Stomach (tissue), 9 donors: ENCODE results near the gene TSC22D1. TPM values are rescaled to one million over a fixed set of nuclear protein-coding genes. Genes with fewer than 3 reads are reported as not detected.
A peak's percentile ranks its signal among the peaks of the same experiment; 100 is the strongest.

Source experiments
- DNase-seq, 2 donors: peaks; one replicate each; pipeline versions ENCODE4 v3.0.0 to v3.0.0-alpha.2; 2013 to 2019
- H3K27ac ChIP-seq, 5 donors: fragments of 200-600 bp in 4 of 5; sonication (generic) in 4 of 5; one replicate each; pipeline ENCODE4 v1.5.1; 2013 to 2019; ENCODE audit warnings: mild to moderate bottlenecking in 1 of 5, moderate library complexity in 1 of 5
- H3K27me3 ChIP-seq, 3 donors: fragments of 200-600 bp; sonication (generic); one replicate each; pipeline ENCODE4 v1.5.1; 2017 to 2019; ENCODE audit warnings: mixed run types in 1 of 3
- H3K36me3 ChIP-seq, 4 donors: fragments of 200-600 bp; sonication (generic); 1 replicate in 3 of 4; 2 replicates in 1 of 4; pipeline ENCODE4 v1.5.1; 2016 to 2019
- H3K4me1 ChIP-seq, 4 donors: fragments of 200-600 bp; sonication (generic); one replicate each; pipeline ENCODE4 v1.5.1; 2016 to 2019
- H3K4me3 ChIP-seq, 4 donors: fragments of 200-600 bp; sonication (generic) in 3 of 4; one replicate each; pipeline ENCODE4 v1.5.1; 2016 to 2019; ENCODE audit warnings: mild to moderate bottlenecking in 1 of 4
- H3K9me3 ChIP-seq, 4 donors: fragments of 200-600 bp; sonication (generic); one replicate each; pipeline ENCODE4 v1.5.1; 2016 to 2019
- CTCF ChIP-seq, 7 experiments: fragments of 450-650 bp in 4 of 7; fragments of 200-600 bp in 3 of 7; sonication (generic) in 3 of 7; IDR thresholded peaks; one replicate each; pipeline ENCODE4 v1.5.1; 2016 to 2019; ENCODE audit warnings: antibody characterized with exemption in 7 of 7, control low read depth in 2 of 7, mild to moderate bottlenecking in 1 of 7
- EP300 ChIP-seq: sonication (generic); formaldehyde crosslinking; IDR thresholded peaks from one replicate; pipeline ENCODE4 v1.6.1; 2017; ENCODE audit warnings: antibody characterized with exemption
- POLR2A ChIP-seq, 4 donors: fragments of 450-650 bp; IDR thresholded peaks; one replicate each; pipeline ENCODE4 v1.6.1; 2016; ENCODE audit warnings: antibody characterized with exemption in 4 of 4, control low read depth in 2 of 4, mild to moderate bottlenecking in 1 of 4, moderate library complexity in 1 of 4
- POLR2AphosphoS5 ChIP-seq, 3 donors: sonication (generic); formaldehyde crosslinking; IDR thresholded peaks; one replicate each; pipeline ENCODE4 v1.6.1; 2016; ENCODE audit warnings: antibody characterized with exemption in 3 of 3
- WGBS, 5 donors: extraction: QIAGEN DNeasy Blood & Tissue Kit in 3 of 5; methylation state at CpG; one replicate each; pipeline versions ENCODE4 v1.1.5 to v1.1.7; 2013 to 2018; 5-methylcytosine and 5-hydroxymethylcytosine counted together
- intact Hi-C: fragments of 100-400 bp; cut with DNase I; formaldehyde crosslinking; loops from one replicate; pipeline ENCODE4 v1.15.1; 2023; ENCODE audit warnings: low total_unique reads
- polyA plus RNA-seq, 3 donors: library from polyadenylated mRNA; stranded (reverse); fragments of 200-250 nt; gene quantifications; one replicate each; pipeline ENCODE4 v1.2.3, GENCODE V29; 2013
- total RNA-seq, 5 donors: library from RNA; depleted of rRNA; stranded (reverse); fragments of >200 nt; gene quantifications; one replicate each; pipeline versions ENCODE4 v1.1.0 to v1.2.3, GENCODE V29; 2014 to 2016
- donor health status: healthy with polysubstance abuse.
- donor health status: Bipolar disorder and iron deficiency.
- donor health status: healthy.

TSC22D1 gene
- total and polyA plus RNA-seq, 8 donors, result 26.1 to 195 (median 111) TPM

DNA sequence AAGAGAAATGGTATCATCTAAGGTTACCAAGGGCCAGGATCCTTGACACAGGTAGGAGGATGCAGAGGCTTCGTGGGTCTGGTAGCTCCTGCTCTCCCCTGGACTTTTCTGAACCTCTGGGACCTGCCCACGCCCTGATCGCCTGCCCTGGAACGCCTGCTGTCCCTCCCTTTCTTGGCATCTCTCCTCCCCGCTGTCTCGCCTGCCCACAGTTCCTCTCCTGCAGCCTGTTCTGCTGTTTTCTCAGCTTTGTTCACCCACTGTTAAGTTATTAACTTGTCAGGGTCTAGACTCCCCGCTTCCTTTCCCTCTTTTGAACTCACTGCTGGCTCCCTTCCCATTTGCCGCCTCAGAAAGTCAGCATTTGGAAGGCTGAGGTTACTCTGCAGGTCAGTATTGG is 182.7 kb downstream of the TSC22D1 start:
- H3K4me3 ChIP-seq, result no peak overlapping the region
- intact Hi-C loops, result no loop called here
- WGBS, 5 donors, result 20 to 38% (median 31%) methylated on average over 8 of the region's 8 CpGs
- H3K9me3 ChIP-seq, result no peaks in the 10 kb centered on the region
- H3K27ac ChIP-seq, result peak overlapping the region in 2 of 5 donors; percentile 8 to 30
- H3K27me3 ChIP-seq, result no peaks in the 10 kb centered on the region
- H3K4me1 ChIP-seq, result peaks cover 5 to 32% (median 19%) of the 10 kb centered on the region in 4 donors
- peaks cover 0 to 11% (median 0%) of the 10 kb centered on the region in 4 donors for H3K36me3 ChIP-seq
- DNase-seq, result peak; percentile 47 to 62
- TF ChIP-seq POLR2A (IDR thresholded peaks at IDR 0.05), result no peak
- no peak for TF ChIP-seq CTCF (IDR thresholded peaks at IDR 0.05)
- TF ChIP-seq EP300, result no peak
- no peak for TF ChIP-seq POLR2AphosphoS5 (IDR thresholded peaks at IDR 0.05)

DNA sequence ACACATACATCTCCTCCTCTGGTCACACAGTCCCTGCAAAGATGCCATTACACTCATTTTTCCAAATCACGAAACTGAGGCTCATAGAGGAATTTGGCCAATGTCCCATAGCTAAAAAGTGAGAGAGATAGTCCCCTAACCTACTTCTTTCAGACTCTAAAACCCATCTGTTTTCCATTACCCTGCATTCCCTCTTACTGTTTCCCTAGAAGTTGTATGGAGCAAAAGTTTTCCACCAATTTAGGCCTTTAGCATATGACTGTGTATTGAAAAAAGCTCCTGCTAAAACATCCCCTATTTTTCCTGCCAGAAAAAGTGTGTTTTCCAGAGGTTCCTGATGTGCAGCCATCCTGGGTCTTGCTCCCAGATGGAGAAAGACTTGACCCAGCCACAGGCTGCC is 186.3 kb downstream of the TSC22D1 start:
- Histone ChIP-seq H3K4me1 (peaks cover 0 to 12% (median 9%) of the 10 kb centered on the region in 4 donors), H3K36me3 (peaks cover 0 to 17% (median 0%) of the 10 kb centered on the region in 4 donors), H3K27me3 (no peaks in the 10 kb centered on the region), H3K9me3 (no peaks in the 10 kb centered on the region), H3K4me3 (no peak overlapping the region), H3K27ac (no peak overlapping the region)
- TF ChIP-seq POLR2A (IDR thresholded peaks at IDR 0.05) (no peak), EP300 (no peak), CTCF (IDR thresholded peaks at IDR 0.05) (no peak), POLR2AphosphoS5 (IDR thresholded peaks at IDR 0.05) (no peak)
- WGBS, 5 donors, result 74 to 92% (median 82%) methylated on average over 1 of the region's 1 CpG
- DNase-seq, result no peak
- intact Hi-C loops, result no loop called here

GRCh38 chr13:44389060-44389666 is 187.0 kb downstream of the TSC22D1 start:
- no peak for DNase-seq
- peaks cover 0 to 17% (median 0%) of the 10 kb centered on the region in 4 donors for H3K36me3 ChIP-seq
- H3K4me3 ChIP-seq, result no peak overlapping the region
- intact Hi-C loops, result no loop called here
- H3K4me1 ChIP-seq, result peaks cover 0 to 8% (median 6%) of the 10 kb centered on the region in 4 donors
- 84 to 88% (median 85%) methylated on average over 4 of the region's 4 CpGs for WGBS, 5 donors
- no peaks in the 10 kb centered on the region for H3K27me3 ChIP-seq
- TF ChIP-seq EP300 (no peak), POLR2A (IDR thresholded peaks at IDR 0.05) (no peak), POLR2AphosphoS5 (IDR thresholded peaks at IDR 0.05) (no peak), CTCF (IDR thresholded peaks at IDR 0.05) (no peak)
- H3K27ac ChIP-seq, result no peak overlapping the region
- H3K9me3 ChIP-seq, result no peaks in the 10 kb centered on the region

- Histone ChIP-seq H3K27ac (no peak overlapping the region), H3K4me3 (no peak overlapping the region), H3K9me3 (no peaks in the 10 kb centered on the region), H3K36me3 (peaks cover 0 to 17% (median 0%) of the 10 kb centered on the region in 4 donors), H3K4me1 (peaks cover 0 to 6% (median 5%) of the 10 kb centered on the region in 4 donors), H3K27me3 (no peaks in the 10 kb centered on the region)
- 75 to 79% (median 77%) methylated on average over 7 of the region's 7 CpGs for WGBS, 5 donors
- no peak for TF ChIP-seq CTCF (IDR thresholded peaks at IDR 0.05)
- no peak for TF ChIP-seq EP300
- TF ChIP-seq POLR2AphosphoS5 (IDR thresholded peaks at IDR 0.05), result no peak
- TF ChIP-seq POLR2A (IDR thresholded peaks at IDR 0.05), result no peak
- intact Hi-C loops, result no loop called here
- peak in 1 of 2 donors; percentile 4 for DNase-seq
Measured at GRCh38 chr13:44388427-44389059, 187.6 kb downstream of the TSC22D1 start.
